Measurements from ENCODE around the gene AKAP6.

DNA sequence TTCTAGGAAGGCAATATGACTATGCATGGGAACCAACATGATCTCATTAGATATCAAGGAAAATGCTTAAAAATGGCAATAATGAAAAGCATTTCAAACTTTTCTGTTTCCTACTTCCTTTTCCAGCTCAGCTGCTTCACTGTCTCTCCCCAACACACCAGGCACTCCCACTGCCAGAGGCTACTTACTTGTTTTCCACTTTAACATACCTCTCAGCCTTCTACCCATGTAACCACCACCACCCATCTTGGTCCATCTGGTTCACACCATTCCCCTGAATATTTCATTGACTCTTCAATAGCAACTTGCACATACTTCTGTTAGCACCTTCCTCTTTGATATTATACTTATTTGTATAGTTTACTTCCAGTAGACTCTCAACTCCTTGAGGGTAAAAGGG, 441.3 kb downstream of the AKAP6 start:
- TF ChIP-seq, protein P1, sequence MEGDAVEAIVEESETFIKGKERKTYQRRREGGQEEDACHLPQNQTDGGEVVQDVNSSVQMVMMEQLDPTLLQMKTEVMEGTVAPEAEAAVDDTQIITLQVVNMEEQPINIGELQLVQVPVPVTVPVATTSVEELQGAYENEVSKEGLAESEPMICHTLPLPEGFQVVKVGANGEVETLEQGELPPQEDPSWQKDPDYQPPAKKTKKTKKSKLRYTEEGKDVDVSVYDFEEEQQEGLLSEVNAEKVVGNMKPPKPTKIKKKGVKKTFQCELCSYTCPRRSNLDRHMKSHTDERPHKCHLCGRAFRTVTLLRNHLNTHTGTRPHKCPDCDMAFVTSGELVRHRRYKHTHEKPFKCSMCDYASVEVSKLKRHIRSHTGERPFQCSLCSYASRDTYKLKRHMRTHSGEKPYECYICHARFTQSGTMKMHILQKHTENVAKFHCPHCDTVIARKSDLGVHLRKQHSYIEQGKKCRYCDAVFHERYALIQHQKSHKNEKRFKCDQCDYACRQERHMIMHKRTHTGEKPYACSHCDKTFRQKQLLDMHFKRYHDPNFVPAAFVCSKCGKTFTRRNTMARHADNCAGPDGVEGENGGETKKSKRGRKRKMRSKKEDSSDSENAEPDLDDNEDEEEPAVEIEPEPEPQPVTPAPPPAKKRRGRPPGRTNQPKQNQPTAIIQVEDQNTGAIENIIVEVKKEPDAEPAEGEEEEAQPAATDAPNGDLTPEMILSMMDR (IDR thresholded peaks at IDR 0.05 in 2 of 3, conservative IDR thresholded peaks at IDR 0.05 in 1 of 3; ENCODE audit: borderline replicate concordance in 1 of 3, insufficient read depth in 1 of 3, low read depth in 2 of 3, low read length in 2 of 3) = no peak
- TF ChIP-seq SP1 (IDR thresholded peaks at IDR 0.05; ENCODE audit: low read depth) (no peak), YY1 (IDR thresholded peaks at IDR 0.05; ENCODE audit: extremely low read depth, insufficient replicate concordance, low read depth, low read length) (no peak), SRF (IDR thresholded peaks at IDR 0.05; ENCODE audit: low read depth) (no peak), FOSL1 (IDR thresholded peaks at IDR 0.05; ENCODE audit: low read depth) (no peak), POLR2AphosphoS5 (IDR thresholded peaks at IDR 0.05; ENCODE audit: low read depth, low read length) (no peak), CEBPB (IDR thresholded peaks at IDR 0.05; ENCODE audit: low read depth) (no peak), JUND (IDR thresholded peaks at IDR 0.05) (no peak), RAD21 (IDR thresholded peaks at IDR 0.05; ENCODE audit: low read depth) (no peak), POLR2A (IDR thresholded peaks at IDR 0.05; ENCODE audit: borderline replicate concordance, extremely low read depth, insufficient read depth, insufficient read length) (no peak), EZH2phosphoT487 (IDR thresholded peaks at IDR 0.05; ENCODE audit: borderline replicate concordance) (no peak), CBX3 (IDR thresholded peaks at IDR 0.05; ENCODE audit: low read depth) (no peak), MAX (IDR thresholded peaks at IDR 0.05) (no peak), EZH2 (IDR thresholded peaks at IDR 0.05) (no peak)
